SK-N-SH treated with all-trans-retinoic acid at 6 μM for 48 hours (cell line): ENCODE data around the gene ALDH3B2.

Experiments used
- ARNTL ChIP-seq: fragments of 450-650 bp; formaldehyde crosslinking; IDR thresholded peaks from 2 replicates; pipeline ENCODE4 v1.5.0; 2020; ENCODE audit warnings: low read depth, mild to moderate bottlenecking, moderate library complexity, borderline replicate concordance
- CSDC2 ChIP-seq: fragments of 250-450 bp; sonication (Bioruptor Pico); IDR thresholded peaks from 2 replicates; pipeline ENCODE4 v1.5.0; 2020; ENCODE audit warnings: mild to moderate bottlenecking, moderate library complexity
- ESRRG ChIP-seq: fragments of 250-450 bp; sonication (Bioruptor Pico); IDR thresholded peaks from 2 replicates; pipeline ENCODE4 v1.6.1; 2021; ENCODE audit warnings: mild to moderate bottlenecking
- GLIS3 ChIP-seq: fragments of 250-450 bp; sonication (Bioruptor Pico); IDR thresholded peaks from 2 replicates; pipeline ENCODE4 v1.5.0; 2020; ENCODE audit warnings: mild to moderate bottlenecking, moderate library complexity
- OSR1 ChIP-seq: fragments of 250-450 bp; sonication (Bioruptor Pico); IDR thresholded peaks from 2 replicates; pipeline ENCODE4 v1.8.0; 2022; ENCODE audit warnings: moderate library complexity, mild to moderate bottlenecking, inconsistent platforms
- PPARA ChIP-seq: fragments of 250-450 bp; sonication (Bioruptor Pico); IDR thresholded peaks from 2 replicates; pipeline ENCODE4 v1.5.0; 2020; ENCODE audit warnings: mild to moderate bottlenecking, borderline replicate concordance
- TCF4 ChIP-seq: fragments of 250-450 bp; sonication (Bioruptor Pico); IDR thresholded peaks from 2 replicates; pipeline ENCODE4 v1.8.0; 2021; ENCODE audit warnings: mild to moderate bottlenecking, moderate library complexity, borderline replicate concordance
- ZFP3 ChIP-seq: fragments of 250-450 bp; sonication (Bioruptor Pico); IDR thresholded peaks from 2 replicates; pipeline ENCODE4 v1.5.0; 2020; ENCODE audit warnings: mild to moderate bottlenecking, moderate library complexity
- TF ChIP-seq, protein P1 (sequence below): fragments of 250-450 bp; sonication (Bioruptor Pico); IDR thresholded peaks from 2 replicates; pipeline ENCODE4 v1.5.1; 2021; ENCODE audit warnings: mild to moderate bottlenecking, moderate library complexity
- TF ChIP-seq, protein P2 (sequence below): fragments of 250-450 bp; sonication (Bioruptor Pico); IDR thresholded peaks from 2 replicates; pipeline ENCODE4 v1.8.0; 2020; ENCODE audit warnings: mild to moderate bottlenecking, moderate library complexity, borderline replicate concordance

DNA sequence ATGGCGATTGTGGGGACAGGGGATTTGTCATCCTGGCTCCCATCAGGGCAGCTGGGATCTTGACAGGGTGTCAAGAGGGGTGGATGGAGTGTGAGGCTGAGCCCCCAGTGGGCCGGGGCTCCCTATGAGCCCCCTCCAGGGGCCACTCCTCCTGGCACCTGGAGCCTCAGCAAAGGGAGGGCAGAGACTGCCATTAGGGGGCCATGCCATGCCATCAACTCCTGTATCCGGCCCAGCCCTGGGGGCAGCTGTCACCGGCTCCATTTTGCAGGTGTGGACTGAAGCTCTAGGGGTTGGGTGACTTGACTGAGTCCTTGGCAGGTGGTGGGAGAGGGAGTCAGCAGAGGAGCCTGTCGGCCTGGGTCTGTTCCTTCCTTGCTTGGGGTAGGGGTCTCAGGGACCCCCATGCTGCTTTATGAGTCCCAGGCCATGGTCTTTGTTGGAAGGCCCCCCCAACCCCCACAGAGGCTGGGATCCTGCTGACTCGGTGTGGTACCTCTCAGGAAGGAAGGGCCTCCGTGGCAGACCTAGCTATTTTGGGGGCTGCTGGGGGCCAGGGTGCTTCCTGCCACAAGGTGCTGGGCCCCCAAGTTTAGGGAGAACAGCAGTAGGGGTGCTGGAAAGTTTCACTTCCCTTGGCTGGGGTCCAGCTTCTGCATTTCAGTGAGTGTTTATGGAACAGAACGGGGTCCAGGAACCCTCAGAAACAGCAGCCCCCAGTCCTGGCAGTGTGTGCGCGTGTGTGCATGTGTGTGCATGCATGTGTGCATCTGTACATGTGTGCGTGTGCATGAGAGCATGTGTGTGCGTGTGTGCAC is 25.4 kb downstream of the ALDH3B2 start:
- TF ChIP-seq ZFP3 (CRISPR knock-in tag): no peak
- no peak for TF ChIP-seq ESRRG (CRISPR knock-in tag)
- TF ChIP-seq CSDC2 (CRISPR knock-in tag): no peak
- no peak for TF ChIP-seq GLIS3 (CRISPR knock-in tag)
- TF ChIP-seq OSR1 (CRISPR knock-in tag): no peak
- TF ChIP-seq, protein P1, sequence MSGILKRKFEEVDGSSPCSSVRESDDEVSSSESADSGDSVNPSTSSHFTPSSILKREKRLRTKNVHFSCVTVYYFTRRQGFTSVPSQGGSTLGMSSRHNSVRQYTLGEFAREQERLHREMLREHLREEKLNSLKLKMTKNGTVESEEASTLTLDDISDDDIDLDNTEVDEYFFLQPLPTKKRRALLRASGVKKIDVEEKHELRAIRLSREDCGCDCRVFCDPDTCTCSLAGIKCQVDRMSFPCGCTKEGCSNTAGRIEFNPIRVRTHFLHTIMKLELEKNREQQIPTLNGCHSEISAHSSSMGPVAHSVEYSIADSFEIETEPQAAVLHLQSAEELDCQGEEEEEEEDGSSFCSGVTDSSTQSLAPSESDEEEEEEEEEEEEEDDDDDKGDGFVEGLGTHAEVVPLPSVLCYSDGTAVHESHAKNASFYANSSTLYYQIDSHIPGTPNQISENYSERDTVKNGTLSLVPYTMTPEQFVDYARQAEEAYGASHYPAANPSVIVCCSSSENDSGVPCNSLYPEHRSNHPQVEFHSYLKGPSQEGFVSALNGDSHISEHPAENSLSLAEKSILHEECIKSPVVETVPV (CRISPR knock-in tag): no peak
- TF ChIP-seq, protein P2, sequence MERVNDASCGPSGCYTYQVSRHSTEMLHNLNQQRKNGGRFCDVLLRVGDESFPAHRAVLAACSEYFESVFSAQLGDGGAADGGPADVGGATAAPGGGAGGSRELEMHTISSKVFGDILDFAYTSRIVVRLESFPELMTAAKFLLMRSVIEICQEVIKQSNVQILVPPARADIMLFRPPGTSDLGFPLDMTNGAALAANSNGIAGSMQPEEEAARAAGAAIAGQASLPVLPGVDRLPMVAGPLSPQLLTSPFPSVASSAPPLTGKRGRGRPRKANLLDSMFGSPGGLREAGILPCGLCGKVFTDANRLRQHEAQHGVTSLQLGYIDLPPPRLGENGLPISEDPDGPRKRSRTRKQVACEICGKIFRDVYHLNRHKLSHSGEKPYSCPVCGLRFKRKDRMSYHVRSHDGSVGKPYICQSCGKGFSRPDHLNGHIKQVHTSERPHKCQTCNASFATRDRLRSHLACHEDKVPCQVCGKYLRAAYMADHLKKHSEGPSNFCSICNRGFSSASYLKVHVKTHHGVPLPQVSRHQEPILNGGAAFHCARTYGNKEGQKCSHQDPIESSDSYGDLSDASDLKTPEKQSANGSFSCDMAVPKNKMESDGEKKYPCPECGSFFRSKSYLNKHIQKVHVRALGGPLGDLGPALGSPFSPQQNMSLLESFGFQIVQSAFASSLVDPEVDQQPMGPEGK (CRISPR knock-in tag): no peak
- no peak for TF ChIP-seq ARNTL (CRISPR knock-in tag)
- no peak for TF ChIP-seq PPARA (CRISPR knock-in tag)
- TF ChIP-seq TCF4 (CRISPR knock-in tag): no peak
